ENCODE measurements around the gene AP1G2.

GRCh38 chr14:23530375-23531055, 37.1 kb downstream of the AP1G2 start:
- TF ChIP-seq SPI1 (IDR thresholded peaks at IDR 0.05; ENCODE audit: low read depth, low read length) (no peak), TAF1 (IDR thresholded peaks at IDR 0.05; ENCODE audit: low read depth, low read length) (no peak), POLR2A (IDR thresholded peaks at IDR 0.05; ENCODE audit: low read depth, low read length) (no peak), POLR2AphosphoS5 (IDR thresholded peaks at IDR 0.05; ENCODE audit: low read depth, low read length) (no peak), POU2F2 (IDR thresholded peaks at IDR 0.05; ENCODE audit: low read depth, low read length) (no peak)

All from GM12891 (cell line).